PC-3 (cell line): Measurements from ENCODE around the gene ZNF473.
A peak's percentile ranks its signal among the peaks of the same experiment; 100 is the strongest.
"Not testable (repeated sequence)": the region's sequence is repeated elsewhere in the genome, so short reads cannot be mapped to it uniquely, and the experiment has no call there.

Experiments
- EZH2 ChIP-seq: fragments of 300-600 bp; sonication (generic); IDR thresholded peaks from one replicate; pipeline ENCODE4 v1.6.1; 2017; ENCODE audit warnings: antibody characterized with exemption, mild to moderate bottlenecking, low read length; ENCODE audit not compliant: unreplicated experiment
- TF ChIP-seq, protein P1 (sequence below): fragments of 300-600 bp; sonication (generic); conservative IDR thresholded peaks from 2 replicates; pipeline ENCODE4 v1.5.1; 2017; ENCODE audit warnings: antibody characterized with exemption, low read depth, mild to moderate bottlenecking, low read length

DNA sequence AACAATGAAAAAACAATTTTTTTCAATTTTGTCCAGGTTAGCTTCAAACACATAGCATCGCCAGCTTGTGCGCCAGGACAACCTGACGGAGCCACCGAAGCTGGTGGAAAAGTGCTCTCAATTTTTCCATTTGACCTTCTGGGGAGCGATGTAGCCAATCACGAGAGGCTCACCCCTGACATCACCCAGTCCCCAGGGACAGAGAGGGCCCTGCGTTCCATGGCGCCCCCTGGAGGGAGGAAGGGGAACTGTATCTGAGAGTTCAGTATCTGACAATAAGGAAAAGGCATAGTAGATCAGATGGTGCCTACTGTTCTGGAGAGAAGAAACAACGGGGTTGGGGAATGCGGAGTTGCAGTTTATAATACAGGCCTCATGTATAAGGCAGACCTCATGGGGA lies 64.9 kb downstream of the ZNF473 start:
- TF ChIP-seq, protein P1, sequence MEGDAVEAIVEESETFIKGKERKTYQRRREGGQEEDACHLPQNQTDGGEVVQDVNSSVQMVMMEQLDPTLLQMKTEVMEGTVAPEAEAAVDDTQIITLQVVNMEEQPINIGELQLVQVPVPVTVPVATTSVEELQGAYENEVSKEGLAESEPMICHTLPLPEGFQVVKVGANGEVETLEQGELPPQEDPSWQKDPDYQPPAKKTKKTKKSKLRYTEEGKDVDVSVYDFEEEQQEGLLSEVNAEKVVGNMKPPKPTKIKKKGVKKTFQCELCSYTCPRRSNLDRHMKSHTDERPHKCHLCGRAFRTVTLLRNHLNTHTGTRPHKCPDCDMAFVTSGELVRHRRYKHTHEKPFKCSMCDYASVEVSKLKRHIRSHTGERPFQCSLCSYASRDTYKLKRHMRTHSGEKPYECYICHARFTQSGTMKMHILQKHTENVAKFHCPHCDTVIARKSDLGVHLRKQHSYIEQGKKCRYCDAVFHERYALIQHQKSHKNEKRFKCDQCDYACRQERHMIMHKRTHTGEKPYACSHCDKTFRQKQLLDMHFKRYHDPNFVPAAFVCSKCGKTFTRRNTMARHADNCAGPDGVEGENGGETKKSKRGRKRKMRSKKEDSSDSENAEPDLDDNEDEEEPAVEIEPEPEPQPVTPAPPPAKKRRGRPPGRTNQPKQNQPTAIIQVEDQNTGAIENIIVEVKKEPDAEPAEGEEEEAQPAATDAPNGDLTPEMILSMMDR, result peak; percentile 54
- TF ChIP-seq EZH2, result not testable (repeated sequence)
